GM21390 (cell line): ENCODE results near the gene SCUBE1.
"Not testable (repeated sequence)": the region's sequence is repeated elsewhere in the genome, so short reads cannot be mapped to it uniquely, and the experiment has no call there.

ENCODE experiments used
- ATAC-seq: cut with Tn5 transposase; IDR thresholded peaks from one replicate; pipeline ENCODE4 v1.9.1; 2021; ENCODE audit not compliant: unreplicated experiment

SCUBE1 gene

GRCh38 chr22:43360576-43360975 is 17.4 kb upstream of the SCUBE1 start:
- ATAC-seq, result no peak

- ATAC-seq, result no peak
Measured at GRCh38 chr22:43356881-43357280, 13.7 kb upstream of the SCUBE1 start.

GRCh38 chr22:43355688-43356087 is 12.5 kb upstream of the SCUBE1 start:
- ATAC-seq, result not testable (repeated sequence)

- ATAC-seq, result no peak
Measured at GRCh38 chr22:43351966-43352345, 8.8 kb upstream of the SCUBE1 start.

GRCh38 chr22:43349636-43350035 is 6.5 kb upstream of the SCUBE1 start:
- ATAC-seq, result no peak

- ATAC-seq, result no peak
Measured at GRCh38 chr22:43346521-43346929, 3.4 kb upstream of the SCUBE1 start.

- ATAC-seq, result no peak
Measured at GRCh38 chr22:43345761-43346301, 2.7 kb upstream of the SCUBE1 start.

GRCh38 chr22:43345356-43345755 is 2.2 kb upstream of the SCUBE1 start:
- ATAC-seq, result no peak

- no peak for ATAC-seq
Measured at GRCh38 chr22:43344520-43344787, 1.3 kb upstream of the SCUBE1 start.

- ATAC-seq, result no peak
Measured at GRCh38 chr22:43343670-43344519, 723 bp upstream of the SCUBE1 start.

GRCh38 chr22:43342347-43343261 is 568 bp downstream of the SCUBE1 start:
- no peak for ATAC-seq

GRCh38 chr22:43341565-43341964 is 1.6 kb downstream of the SCUBE1 start:
- ATAC-seq, result no peak

GRCh38 chr22:43338766-43339345 is 4.3 kb downstream of the SCUBE1 start:
- no peak for ATAC-seq

- ATAC-seq, result no peak
Measured at GRCh38 chr22:43337946-43338345, 5.2 kb downstream of the SCUBE1 start.

GRCh38 chr22:43337385-43337784 is 5.8 kb downstream of the SCUBE1 start:
- ATAC-seq, result no peak

GRCh38 chr22:43334378-43334777 is 8.8 kb downstream of the SCUBE1 start:
- ATAC-seq, result no peak

- ATAC-seq, result no peak
Measured at GRCh38 chr22:43333978-43334377, 9.2 kb downstream of the SCUBE1 start.

GRCh38 chr22:43333156-43333555 is 10.0 kb downstream of the SCUBE1 start:
- no peak for ATAC-seq

GRCh38 chr22:43331698-43332097 is 11.5 kb downstream of the SCUBE1 start:
- no peak for ATAC-seq

- no peak for ATAC-seq
Measured at GRCh38 chr22:43331069-43331451, 12.1 kb downstream of the SCUBE1 start.

GRCh38 chr22:43330178-43331068 is 12.7 kb downstream of the SCUBE1 start:
- ATAC-seq, result no peak
